Activated effector memory CD4-positive, alpha-beta T cell treated with anti-CD3 and anti-CD28 coated beads, Interleukin-2, amount 50 U/mL, for 16 hours (primary cell): ENCODE measurements around the gene SLC6A6.

Experiments used
- DNase-seq: peaks from one replicate; pipeline ENCODE4 v3.0.0-alpha.2; 2020

Gene SLC6A6

GRCh38 chr3:14373753-14374376 lies 28.5 kb upstream of the SLC6A6 start:
- no peak for DNase-seq

DNA sequence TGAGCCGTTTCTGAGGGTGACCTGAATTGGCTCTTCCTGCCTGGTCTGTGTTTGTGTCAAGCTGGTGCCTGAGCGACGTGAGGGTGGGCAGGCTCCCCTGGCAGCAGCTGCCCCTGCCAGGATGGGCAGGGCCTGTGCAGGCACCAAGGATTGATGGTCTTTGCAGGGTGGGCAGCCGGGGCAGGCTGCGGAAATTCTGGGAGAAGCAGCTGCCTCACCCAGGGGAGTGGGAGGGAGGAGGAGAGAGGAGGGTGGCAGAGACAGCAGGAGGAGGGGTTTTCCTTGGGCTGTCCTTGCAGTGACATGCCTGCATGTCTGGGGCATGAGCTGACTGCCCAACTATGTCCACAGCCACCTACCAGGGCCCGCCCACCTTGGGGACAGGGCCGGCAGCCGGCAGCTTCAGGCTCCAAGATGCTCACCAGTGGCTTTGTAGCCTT lies 27.9 kb upstream of the SLC6A6 start:
- no peak for DNase-seq

GRCh38 chr3:14375192-14375591 lies 27.2 kb upstream of the SLC6A6 start:
- DNase-seq: no peak

DNA sequence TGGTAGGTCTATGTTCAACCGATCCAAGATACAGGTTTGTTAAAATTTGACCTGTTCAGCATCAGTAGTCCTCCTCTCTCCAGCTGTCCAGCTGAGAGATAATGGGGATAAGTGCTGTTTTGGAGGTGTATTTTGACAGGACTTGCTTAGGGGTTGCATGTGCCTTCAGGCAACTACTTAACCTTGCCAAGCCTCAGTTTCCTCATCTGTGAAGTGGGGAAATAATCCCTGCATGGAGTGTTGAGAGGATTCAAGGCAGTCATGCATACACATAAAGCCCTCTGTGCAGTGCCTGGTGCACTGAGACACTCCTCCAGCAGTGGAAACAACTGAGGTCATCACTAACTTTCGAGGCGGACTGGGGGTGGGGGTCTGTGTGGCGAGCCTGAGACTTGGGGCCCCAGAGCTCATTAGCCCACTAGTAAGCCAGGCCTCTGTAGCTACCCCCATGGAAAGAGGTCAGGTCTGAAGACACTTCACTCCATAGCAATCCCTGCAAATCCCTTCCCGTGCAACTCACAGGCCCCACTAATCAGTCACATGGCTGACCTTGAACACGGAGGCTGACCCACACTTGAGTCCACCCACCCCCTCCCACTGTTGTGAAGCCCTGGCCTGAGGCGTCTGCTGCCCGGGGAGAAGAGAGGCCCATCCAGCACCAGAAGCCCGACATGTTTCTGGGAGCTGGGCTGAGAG lies 25.9 kb upstream of the SLC6A6 start:
- DNase-seq: no peak

DNA sequence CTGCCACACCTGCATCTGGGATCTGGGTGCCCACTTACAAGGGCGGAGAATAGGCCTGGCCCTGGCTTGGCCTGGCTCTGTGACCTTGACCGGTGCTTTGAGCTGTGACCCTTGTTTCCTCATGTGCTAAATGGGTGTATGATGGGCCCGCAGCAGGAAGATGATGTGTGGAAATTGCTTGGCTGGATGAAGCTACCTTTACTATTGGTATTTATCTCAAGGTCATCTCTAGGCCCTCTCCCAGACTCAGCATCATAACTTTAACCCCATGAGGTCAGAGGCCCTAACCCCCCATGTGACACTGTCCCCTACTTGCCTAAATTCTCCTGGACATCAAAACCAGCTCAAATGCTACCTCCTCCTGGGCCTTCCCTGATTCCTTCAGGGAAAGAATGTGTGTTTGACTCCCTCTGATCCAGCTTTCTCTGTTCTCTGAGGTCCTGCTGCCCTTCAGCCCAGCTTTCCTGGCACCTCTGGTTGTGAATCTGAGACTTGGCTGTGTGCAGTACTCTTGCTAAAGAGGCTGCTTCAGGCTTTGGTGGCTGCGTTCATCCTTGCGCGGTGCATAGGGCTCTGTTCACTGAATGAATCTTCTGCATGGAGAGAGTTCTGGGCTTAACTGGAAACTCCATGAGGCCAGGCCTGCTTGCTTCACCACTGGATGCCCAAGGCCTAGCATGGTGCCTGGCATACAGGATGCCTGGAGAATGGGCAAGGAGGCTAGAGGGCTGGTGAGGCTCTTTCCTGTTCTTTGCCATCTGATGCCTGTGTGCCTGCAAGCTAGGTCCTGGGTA lies 25.2 kb upstream of the SLC6A6 start:
- DNase-seq: no peak

DNA sequence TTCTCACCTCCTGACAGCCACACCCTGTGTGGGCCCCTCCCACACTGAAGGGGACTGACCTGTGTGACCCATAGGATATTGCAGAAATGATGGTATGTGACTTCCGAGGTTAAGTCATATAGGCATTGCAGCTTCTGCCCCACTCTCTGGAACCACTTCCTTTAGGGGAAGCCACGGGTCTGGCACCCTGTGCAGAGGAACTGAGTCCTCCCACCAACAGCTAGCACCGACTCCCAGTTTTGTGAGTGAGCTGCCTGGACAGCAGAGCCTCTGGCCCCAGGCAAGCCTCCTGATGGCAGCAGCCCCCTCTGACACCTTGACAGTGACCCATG lies 24.6 kb upstream of the SLC6A6 start:
- DNase-seq: no peak

DNA sequence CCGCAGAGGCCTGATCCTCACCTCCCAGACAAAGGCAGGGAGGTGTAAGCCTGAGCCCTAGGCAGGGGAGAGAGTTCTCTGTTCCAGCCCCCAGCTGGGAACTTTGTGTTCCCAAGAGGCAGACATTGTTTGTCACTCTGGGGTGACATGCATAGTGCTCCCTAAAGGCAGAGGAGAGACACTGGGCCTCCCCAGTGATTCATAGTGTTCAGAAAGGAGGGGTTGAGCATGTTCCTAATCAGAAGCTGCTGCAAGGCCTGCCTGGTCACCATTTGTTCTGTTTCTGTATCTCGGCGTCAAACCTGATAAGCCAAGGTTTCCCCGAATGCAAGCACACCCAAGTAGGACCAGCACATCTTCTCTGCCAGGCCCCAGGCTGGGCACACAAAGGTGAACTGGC lies 24.0 kb upstream of the SLC6A6 start:
- no peak for DNase-seq

DNA sequence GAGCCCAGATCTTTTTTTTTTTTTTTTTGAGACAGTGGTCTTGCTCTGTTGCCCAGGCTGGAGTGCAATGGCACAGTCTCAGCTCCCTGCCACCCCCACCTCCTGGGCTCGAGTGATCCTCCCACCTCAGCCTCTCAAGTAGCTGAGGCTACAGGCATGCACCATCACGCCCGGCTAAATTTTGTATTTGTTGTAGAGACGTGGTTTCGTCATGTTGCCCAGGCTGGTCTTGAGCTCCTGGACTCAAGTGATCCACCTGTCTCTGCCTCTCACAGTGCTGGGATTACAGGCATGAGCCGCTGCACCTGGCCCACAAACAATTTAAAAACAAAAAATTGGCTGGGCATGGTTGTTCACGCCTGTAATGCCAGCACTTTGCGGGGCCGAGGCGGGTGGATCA lies 22.6 kb upstream of the SLC6A6 start:
- no peak for DNase-seq

GRCh38 chr3:14386254-14386653 lies 16.2 kb upstream of the SLC6A6 start:
- no peak for DNase-seq

DNA sequence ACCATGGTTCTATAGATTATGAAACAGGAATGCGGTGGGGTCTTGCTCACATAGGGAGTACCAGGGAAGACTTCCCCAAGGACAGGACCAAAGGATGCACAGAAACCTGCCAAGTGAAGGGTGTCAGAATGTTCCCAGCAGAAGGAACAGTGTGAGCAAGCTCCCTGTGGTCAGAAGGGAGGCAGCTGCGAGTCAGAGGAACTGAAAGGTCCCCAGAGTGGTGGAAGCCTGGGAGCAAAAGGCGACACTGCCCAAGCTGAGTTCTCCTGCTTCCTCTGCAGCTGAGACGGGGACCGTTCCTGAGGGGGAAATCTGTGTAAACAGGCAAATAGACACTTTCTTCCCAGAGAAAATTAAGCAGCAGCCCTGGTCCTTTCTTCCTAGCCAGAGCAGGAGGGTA lies 14.2 kb upstream of the SLC6A6 start:
- DNase-seq: no peak

- DNase-seq: no peak
Observed at GRCh38 chr3:14389166-14389606, 13.2 kb upstream of the SLC6A6 start.

GRCh38 chr3:14389716-14390115 lies 12.7 kb upstream of the SLC6A6 start:
- no peak for DNase-seq

DNA sequence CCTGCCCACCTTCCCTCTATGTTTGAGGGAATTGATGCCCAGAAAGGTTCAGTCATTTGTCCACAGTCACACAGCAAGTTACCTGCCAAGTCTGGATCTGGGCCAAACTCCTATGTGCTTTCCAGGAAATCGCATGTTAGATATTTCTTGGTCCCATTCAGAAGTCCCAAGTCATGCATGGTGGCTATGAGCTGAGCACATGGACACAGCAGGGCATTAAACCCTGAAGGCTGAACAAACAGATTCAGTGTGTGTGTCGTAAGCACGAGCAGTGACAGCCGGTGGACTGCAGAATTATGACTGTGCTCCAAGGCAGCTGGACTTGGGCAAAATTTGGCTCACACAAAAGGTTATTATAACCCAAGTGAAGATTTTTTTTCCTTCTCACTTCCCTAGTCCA lies 11.4 kb upstream of the SLC6A6 start:
- no peak for DNase-seq

GRCh38 chr3:14392231-14392630 lies 10.2 kb upstream of the SLC6A6 start:
- DNase-seq: no peak

DNA sequence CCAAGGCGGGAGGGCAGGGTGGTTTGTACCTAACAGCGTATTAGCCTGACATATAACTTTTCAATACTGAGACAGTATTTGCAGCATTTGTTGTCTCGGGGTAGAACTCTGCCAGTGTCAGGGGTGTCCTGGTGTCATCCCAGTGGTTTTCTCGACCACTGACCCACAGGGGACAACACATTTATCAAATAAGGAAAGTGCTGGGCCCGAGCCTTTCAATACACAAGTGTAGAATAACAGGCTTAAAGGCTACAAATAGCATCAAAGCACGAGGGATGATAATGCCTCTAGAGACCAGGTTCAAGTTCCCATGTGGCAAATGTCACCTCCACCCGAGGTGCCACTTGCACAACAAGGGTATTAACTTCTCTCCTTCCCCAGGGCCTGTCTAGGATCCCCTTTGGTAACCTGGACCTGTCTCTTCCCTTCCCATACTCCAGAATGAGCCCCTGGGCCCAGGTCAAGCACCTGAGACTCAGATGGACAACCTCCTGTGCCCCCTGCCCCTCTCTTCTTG lies 9.5 kb upstream of the SLC6A6 start:
- no peak for DNase-seq

DNA sequence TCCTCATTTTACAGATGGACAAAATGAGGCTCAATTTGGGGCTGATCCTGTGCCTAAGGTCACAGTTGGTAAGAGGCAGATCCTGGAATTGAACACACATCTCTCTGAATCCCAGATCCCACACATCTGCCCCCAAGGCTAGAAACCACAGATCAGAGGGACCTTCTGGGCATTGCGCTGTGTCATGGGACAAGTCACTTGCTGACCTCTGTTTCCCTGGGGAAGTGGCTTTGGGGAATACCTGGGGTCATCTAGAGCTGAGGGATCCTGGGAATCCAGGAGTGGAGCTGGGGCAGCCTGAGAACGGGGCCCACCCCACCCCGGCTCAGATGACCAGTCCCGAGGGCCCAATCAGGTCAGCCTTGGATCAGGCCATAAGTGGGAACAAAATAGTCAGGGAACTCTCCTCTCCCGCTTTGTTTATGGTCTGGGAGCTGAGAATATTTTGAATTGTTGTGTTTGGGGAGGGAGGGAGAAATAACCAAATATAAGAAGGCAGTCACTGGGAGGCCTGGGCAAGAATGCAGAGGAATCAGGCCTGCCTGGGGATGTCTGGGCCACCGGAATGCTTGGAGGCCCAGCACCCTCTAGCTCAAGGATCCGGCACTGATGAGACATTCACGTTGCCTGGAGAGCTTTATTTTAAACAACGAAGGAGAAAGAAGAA lies 8.8 kb upstream of the SLC6A6 start:
- no peak for DNase-seq

GRCh38 chr3:14396031-14396692 lies 6.2 kb upstream of the SLC6A6 start:
- no peak for DNase-seq

DNA sequence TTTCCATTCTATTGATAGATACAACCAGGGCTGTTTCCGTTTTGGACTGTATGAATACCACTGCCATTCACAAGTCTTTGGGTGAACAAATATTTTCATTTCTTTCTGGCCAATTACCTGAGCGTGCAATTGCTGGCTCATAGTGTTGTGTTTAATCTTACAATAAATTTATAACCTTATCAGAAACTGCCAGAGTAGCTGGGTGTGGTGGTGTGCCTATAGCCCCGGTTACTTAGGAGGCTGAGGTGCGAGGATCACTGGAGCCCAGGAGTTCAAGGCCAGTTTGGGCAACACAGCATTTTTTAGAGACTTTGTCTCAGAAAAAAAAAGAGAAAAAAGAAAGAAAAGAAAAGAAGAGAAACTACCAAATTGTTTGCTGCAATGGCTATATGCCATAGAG lies 5.4 kb upstream of the SLC6A6 start:
- DNase-seq: no peak

DNA sequence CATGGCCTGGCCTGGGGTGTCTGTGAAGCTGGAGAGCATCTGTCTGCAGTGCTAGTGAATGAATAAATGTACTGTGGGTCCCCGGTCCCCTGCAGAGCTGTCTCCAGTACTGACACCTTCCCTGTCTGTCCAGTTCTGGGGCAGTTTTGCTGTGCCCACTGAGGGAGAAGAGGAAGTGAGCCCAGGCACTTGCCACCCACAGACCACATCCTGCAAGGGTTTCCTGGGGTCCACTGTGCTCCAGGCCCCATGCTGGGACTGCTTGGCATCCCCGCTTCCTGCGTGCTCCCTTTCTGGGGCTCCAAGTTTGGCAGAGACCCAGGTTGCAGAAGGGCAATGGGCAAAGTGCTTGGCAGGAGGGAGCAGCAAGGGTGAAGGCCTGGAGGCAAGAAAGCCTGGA lies 4.9 kb upstream of the SLC6A6 start:
- no peak for DNase-seq

GRCh38 chr3:14397940-14398796 lies 4.2 kb upstream of the SLC6A6 start:
- DNase-seq: no peak

GRCh38 chr3:14398797-14399106 lies 3.7 kb upstream of the SLC6A6 start:
- DNase-seq: no peak

DNA sequence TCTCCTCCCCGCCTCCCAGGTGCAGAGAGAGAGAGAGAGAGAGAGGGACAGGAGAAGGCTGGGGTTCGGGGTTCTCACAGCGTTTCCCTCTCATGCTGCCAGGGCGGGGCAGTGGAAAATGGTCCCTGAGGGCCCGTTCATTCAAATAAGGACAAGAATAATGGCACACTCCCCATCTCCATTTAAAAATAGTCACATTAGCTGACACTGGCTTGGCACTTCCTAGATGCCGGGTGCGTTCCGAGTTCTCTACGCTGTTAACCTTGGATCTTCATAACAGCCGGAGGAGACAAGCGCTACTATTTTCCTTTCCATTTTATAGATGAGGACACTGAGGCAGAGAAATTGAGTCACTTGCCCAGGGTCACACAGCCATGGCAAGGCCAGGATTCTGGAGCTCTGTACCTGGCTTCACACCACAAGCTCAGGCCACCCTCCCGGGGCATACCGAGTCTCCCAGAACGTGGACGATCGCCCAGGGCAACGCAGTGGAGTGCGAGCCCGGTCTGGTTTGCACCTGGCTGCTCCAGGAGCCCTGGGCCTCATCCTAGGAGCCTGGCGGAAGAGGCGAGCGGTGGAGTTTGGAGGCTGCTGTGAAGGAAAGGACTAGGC lies 608 bp upstream of the SLC6A6 start:
- no peak for DNase-seq
